Neural cell (in vitro differentiated cells): Measurements from ENCODE around the gene ZWILCH.

Experiments
- CTCF ChIP-seq: fragments of 450-650 bp; IDR thresholded peaks from 2 replicates; pipeline ENCODE4 v1.5.1; 2014; ENCODE audit warnings: antibody characterized with exemption, mild to moderate bottlenecking, moderate library complexity; ENCODE audit not compliant: poor library complexity, severe bottlenecking
- EZH2 ChIP-seq: fragments of 200-600, 300-800 bp; shearing (Covaris generic), sonication (generic); IDR thresholded peaks from 2 replicates; pipeline ENCODE4 v1.6.1; 2014; ENCODE audit warnings: antibody characterized with exemption, low read length, borderline replicate concordance, mild to moderate bottlenecking; ENCODE audit not compliant: insufficient read depth, poor library complexity, severe bottlenecking
- TAF1 ChIP-seq: IDR thresholded peaks from 2 replicates; pipeline ENCODE4 v1.6.1; 2012; ENCODE audit warnings: low read depth
- TF ChIP-seq, protein P1 (sequence below): IDR thresholded peaks from 2 replicates; pipeline ENCODE4 v1.6.1; 2012; ENCODE audit warnings: borderline replicate concordance

DNA sequence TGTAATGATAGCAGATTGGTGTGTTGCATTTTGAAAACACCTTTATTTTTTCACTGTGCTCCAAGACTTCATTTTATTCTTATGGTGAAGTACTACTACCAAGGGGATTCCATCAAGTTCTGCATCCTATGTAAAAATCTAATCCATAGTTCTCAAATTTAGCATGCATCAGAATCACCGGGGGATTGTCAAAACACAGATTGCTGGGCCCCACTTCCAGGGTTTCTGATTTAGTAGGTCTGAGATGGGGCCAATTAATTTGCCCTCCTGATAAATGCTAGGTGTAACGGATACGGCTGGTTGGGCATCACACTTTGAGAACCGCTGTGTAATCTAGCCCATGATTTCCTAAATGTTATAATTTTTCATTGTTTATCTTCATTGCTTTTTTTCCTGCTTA, 692 bp downstream of the ZWILCH start:
- TF ChIP-seq CTCF (no peak), EZH2 (no peak), TAF1 (no peak)
- TF ChIP-seq, protein P1, sequence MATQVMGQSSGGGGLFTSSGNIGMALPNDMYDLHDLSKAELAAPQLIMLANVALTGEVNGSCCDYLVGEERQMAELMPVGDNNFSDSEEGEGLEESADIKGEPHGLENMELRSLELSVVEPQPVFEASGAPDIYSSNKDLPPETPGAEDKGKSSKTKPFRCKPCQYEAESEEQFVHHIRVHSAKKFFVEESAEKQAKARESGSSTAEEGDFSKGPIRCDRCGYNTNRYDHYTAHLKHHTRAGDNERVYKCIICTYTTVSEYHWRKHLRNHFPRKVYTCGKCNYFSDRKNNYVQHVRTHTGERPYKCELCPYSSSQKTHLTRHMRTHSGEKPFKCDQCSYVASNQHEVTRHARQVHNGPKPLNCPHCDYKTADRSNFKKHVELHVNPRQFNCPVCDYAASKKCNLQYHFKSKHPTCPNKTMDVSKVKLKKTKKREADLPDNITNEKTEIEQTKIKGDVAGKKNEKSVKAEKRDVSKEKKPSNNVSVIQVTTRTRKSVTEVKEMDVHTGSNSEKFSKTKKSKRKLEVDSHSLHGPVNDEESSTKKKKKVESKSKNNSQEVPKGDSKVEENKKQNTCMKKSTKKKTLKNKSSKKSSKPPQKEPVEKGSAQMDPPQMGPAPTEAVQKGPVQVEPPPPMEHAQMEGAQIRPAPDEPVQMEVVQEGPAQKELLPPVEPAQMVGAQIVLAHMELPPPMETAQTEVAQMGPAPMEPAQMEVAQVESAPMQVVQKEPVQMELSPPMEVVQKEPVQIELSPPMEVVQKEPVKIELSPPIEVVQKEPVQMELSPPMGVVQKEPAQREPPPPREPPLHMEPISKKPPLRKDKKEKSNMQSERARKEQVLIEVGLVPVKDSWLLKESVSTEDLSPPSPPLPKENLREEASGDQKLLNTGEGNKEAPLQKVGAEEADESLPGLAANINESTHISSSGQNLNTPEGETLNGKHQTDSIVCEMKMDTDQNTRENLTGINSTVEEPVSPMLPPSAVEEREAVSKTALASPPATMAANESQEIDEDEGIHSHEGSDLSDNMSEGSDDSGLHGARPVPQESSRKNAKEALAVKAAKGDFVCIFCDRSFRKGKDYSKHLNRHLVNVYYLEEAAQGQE: no peak
